ENCODE data around the gene PPM1L. TPM values are rescaled to one million over a fixed set of nuclear protein-coding genes. Genes with fewer than 3 reads are reported as not detected.
"Not testable (repeated sequence)": the region's sequence is repeated elsewhere in the genome, so short reads cannot be mapped to it uniquely, and the experiment has no call there.

PPM1L gene
- 1.5 and 2.2 TPM in 2 replicates for total RNA-seq (2012; rRNA removed)

GRCh38 chr3:160755776-160756304 lies at the start of gene PPM1L:
Gene PPM1L (plus strand): TSS chr3:160756231.
- no peaks in the 10 kb centered on the region for H3K9me3 ChIP-seq (replicated peaks; ENCODE audit: low read length)
- no peaks in the 10 kb centered on the region for H3K36me3 ChIP-seq (ENCODE audit: insufficient read depth, low read length)
- H3K4me1 ChIP-seq (ENCODE audit: control insufficient read depth, insufficient read depth, low read length): peaks cover 9% of the 10 kb centered on the region
- peak within 1 kb of the TSS; percentile 85 for H3K9ac ChIP-seq (ENCODE audit: low read depth, low read length)
- peaks cover 14% of the 10 kb centered on the region for H3K27me3 ChIP-seq (ENCODE audit: control insufficient read depth, insufficient read depth, low read length)
- H3K4me3 ChIP-seq (ENCODE audit: low read length): peak within 1 kb of the TSS; percentile 90
- H3K4me2 ChIP-seq (ENCODE audit: low read length): peak within 1 kb of the TSS; percentile 98

DNA sequence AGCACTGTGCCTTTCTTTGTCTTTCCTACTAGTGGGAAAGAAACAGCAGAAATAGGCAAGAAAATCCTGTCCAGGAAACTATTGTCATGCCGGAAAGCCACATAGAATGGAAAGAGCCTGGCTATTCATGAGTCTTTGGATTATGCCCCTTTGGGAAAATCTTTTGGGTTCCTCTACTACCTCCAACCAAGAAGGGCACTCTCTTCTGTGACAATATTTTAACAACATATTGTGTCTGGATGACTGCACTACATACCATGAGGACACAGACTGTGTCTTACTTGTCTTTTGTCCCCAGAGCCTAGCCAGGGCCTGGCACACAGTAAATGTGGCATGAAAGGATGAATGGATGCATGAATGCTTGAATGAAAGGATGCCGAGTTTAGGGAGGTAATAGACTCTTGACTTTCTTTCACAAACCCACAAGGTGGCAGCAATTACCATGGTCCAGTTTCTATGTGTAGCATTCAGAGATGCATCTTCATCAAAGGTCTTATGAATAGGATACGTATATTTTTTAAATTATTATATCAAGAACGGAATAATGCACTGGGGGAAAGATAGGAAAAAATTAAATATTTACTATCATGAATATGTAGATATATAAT lies 48.7 kb upstream of the PPM1L start:
- Histone ChIP-seq H3K36me3 (ENCODE audit: insufficient read depth, low read length) (no peaks in the 10 kb centered on the region), H3K4me2 (ENCODE audit: low read length) (no peak overlapping the region), H3K27me3 (ENCODE audit: control insufficient read depth, insufficient read depth, low read length) (peaks cover 20% of the 10 kb centered on the region), H3K4me3 (ENCODE audit: low read length) (no peak overlapping the region), H3K4me1 (ENCODE audit: control insufficient read depth, insufficient read depth, low read length) (no peaks in the 10 kb centered on the region), H3K9me3 (replicated peaks; ENCODE audit: low read length) (no peaks in the 10 kb centered on the region), H3K9ac (ENCODE audit: low read depth, low read length) (no peak overlapping the region)

DNA sequence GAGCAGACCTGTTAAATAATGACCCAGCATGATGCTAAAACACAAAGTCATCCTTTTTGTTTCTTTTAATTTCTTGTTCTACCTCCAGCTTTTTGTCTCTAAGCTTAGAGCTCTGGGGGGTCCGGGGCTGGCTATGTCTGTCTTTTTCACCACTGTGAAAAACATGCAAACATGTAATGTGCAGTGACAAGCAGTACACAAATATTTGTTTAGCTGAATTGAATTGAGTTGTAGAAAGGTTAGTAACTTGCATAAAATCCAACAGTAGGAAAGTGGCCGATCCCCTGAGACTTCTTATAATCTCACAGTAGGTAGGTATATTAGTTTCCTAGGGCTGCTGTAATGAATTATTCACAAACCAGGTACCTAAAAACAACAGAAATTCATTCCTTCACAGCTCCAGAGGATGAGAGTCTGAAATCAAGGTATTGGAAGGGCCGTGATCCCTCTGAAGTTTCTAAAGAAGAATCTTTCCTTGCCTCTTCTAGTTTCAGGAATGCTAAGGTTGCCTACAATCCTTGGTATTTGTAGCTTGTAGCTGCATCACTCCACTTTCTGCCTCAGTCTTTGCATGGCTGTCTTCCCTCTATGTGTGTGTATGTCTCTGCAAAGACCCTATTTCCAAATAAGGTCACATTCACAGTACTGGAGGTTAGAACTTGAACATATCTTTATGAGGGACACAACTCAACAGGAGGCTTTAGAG lies 46.4 kb upstream of the PPM1L start:
- H3K9ac ChIP-seq (ENCODE audit: low read depth, low read length): no peak overlapping the region
- H3K27me3 ChIP-seq (ENCODE audit: control insufficient read depth, insufficient read depth, low read length): peaks cover 20% of the 10 kb centered on the region
- no peak overlapping the region for H3K4me2 ChIP-seq (ENCODE audit: low read length)
- no peaks in the 10 kb centered on the region for H3K4me1 ChIP-seq (ENCODE audit: control insufficient read depth, insufficient read depth, low read length)
- no peaks in the 10 kb centered on the region for H3K9me3 ChIP-seq (replicated peaks; ENCODE audit: low read length)
- H3K36me3 ChIP-seq (ENCODE audit: insufficient read depth, low read length): no peaks in the 10 kb centered on the region
- H3K4me3 ChIP-seq (ENCODE audit: low read length): no peak overlapping the region

- H3K4me1 ChIP-seq (ENCODE audit: control insufficient read depth, insufficient read depth, low read length); H3K36me3 ChIP-seq (ENCODE audit: insufficient read depth, low read length); H3K9me3 ChIP-seq (replicated peaks; ENCODE audit: low read length); H3K4me2 ChIP-seq (ENCODE audit: low read length); H3K9ac ChIP-seq (ENCODE audit: low read depth, low read length); H3K4me3 ChIP-seq (ENCODE audit: low read length): not testable (repeated sequence)
- H3K27me3 ChIP-seq (ENCODE audit: control insufficient read depth, insufficient read depth, low read length): peaks cover 20% of the 10 kb centered on the region
Measured at GRCh38 chr3:160713144-160713543, 42.9 kb upstream of the PPM1L start.

GRCh38 chr3:160719710-160720109 lies 36.3 kb upstream of the PPM1L start:
- peaks cover 4% of the 10 kb centered on the region for H3K27me3 ChIP-seq (ENCODE audit: control insufficient read depth, insufficient read depth, low read length)
- no peak overlapping the region for H3K4me3 ChIP-seq (ENCODE audit: low read length)
- no peaks in the 10 kb centered on the region for H3K4me1 ChIP-seq (ENCODE audit: control insufficient read depth, insufficient read depth, low read length)
- H3K9ac ChIP-seq (ENCODE audit: low read depth, low read length): no peak overlapping the region
- H3K36me3 ChIP-seq (ENCODE audit: insufficient read depth, low read length): no peaks in the 10 kb centered on the region
- H3K4me2 ChIP-seq (ENCODE audit: low read length): no peak overlapping the region
- H3K9me3 ChIP-seq (replicated peaks; ENCODE audit: low read length): no peaks in the 10 kb centered on the region

- peaks cover 4% of the 10 kb centered on the region for H3K27me3 ChIP-seq (ENCODE audit: control insufficient read depth, insufficient read depth, low read length)
- H3K36me3 ChIP-seq (ENCODE audit: insufficient read depth, low read length): no peaks in the 10 kb centered on the region
- H3K4me1 ChIP-seq (ENCODE audit: control insufficient read depth, insufficient read depth, low read length): no peaks in the 10 kb centered on the region
- no peak overlapping the region for H3K9ac ChIP-seq (ENCODE audit: low read depth, low read length)
- no peak overlapping the region for H3K4me3 ChIP-seq (ENCODE audit: low read length)
- no peaks in the 10 kb centered on the region for H3K9me3 ChIP-seq (replicated peaks; ENCODE audit: low read length)
- no peak overlapping the region for H3K4me2 ChIP-seq (ENCODE audit: low read length)
Measured at GRCh38 chr3:160720123-160720746, 35.8 kb upstream of the PPM1L start.

DNA sequence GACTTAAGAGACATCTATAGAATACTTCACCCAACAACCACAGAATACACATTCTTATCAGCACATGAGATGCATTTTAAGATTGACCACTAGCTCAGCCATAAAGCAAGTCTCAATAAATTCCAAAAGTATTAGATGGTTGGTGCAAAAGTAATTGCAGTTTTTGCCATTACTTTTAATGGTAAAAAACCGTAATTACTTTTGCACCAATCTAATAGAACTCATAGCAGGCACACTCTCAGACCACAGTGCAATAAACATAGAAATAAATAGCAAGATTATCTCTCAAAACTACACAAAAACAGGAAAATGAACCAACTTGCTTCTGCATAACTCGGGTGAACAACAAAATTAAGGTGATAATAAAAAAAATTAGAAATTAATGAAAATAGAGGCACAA lies 33.7 kb upstream of the PPM1L start:
- no peaks in the 10 kb centered on the region for H3K27me3 ChIP-seq (ENCODE audit: control insufficient read depth, insufficient read depth, low read length)
- H3K9ac ChIP-seq (ENCODE audit: low read depth, low read length): no peak overlapping the region
- no peak overlapping the region for H3K4me2 ChIP-seq (ENCODE audit: low read length)
- H3K4me3 ChIP-seq (ENCODE audit: low read length): no peak overlapping the region
- H3K9me3 ChIP-seq (replicated peaks; ENCODE audit: low read length): no peaks in the 10 kb centered on the region
- H3K4me1 ChIP-seq (ENCODE audit: control insufficient read depth, insufficient read depth, low read length): no peaks in the 10 kb centered on the region
- no peaks in the 10 kb centered on the region for H3K36me3 ChIP-seq (ENCODE audit: insufficient read depth, low read length)

DNA sequence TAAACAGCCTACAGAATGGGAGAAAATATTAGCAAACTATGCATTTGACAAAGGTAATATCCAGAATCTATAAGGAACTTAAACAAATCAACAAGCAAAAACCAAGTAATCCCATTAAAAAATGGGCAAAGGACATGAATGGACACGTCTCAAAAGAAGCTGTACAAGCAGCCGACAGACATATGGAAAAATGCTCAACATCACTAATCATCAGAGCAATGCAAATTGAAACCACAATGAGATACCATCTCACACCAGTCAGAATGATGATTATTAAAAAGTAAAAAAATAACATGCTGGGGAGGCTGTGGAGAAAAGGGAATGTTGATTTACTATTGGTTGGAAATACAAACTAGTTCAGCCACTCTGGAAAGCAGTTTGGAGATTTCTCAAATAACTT lies 30.7 kb upstream of the PPM1L start:
- no peaks in the 10 kb centered on the region for H3K9me3 ChIP-seq (replicated peaks; ENCODE audit: low read length)
- H3K4me1 ChIP-seq (ENCODE audit: control insufficient read depth, insufficient read depth, low read length): no peaks in the 10 kb centered on the region
- no peak overlapping the region for H3K4me2 ChIP-seq (ENCODE audit: low read length)
- no peak overlapping the region for H3K9ac ChIP-seq (ENCODE audit: low read depth, low read length)
- no peak overlapping the region for H3K4me3 ChIP-seq (ENCODE audit: low read length)
- no peaks in the 10 kb centered on the region for H3K36me3 ChIP-seq (ENCODE audit: insufficient read depth, low read length)
- H3K27me3 ChIP-seq (ENCODE audit: control insufficient read depth, insufficient read depth, low read length): no peaks in the 10 kb centered on the region

DNA sequence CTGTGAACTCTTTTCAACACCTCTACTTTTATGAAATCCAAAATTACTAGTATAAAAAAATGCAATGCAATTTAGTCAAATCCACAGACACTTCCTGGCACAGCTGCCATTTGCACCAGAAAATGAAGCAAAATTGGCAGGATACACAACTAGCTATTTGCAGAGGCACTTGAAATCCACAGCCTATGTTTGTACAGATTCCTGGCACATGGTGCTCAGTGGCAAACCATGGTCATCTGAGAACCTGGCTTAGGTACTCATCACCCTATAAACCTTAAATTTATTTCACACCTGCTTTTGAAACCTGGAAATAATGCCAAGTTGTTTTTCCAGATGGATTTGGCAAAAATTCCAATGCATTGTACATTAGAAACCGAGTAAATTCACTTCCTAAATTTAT lies 20.2 kb upstream of the PPM1L start:
- no peaks in the 10 kb centered on the region for H3K36me3 ChIP-seq (ENCODE audit: insufficient read depth, low read length)
- no peaks in the 10 kb centered on the region for H3K9me3 ChIP-seq (replicated peaks; ENCODE audit: low read length)
- no peak overlapping the region for H3K4me2 ChIP-seq (ENCODE audit: low read length)
- H3K27me3 ChIP-seq (ENCODE audit: control insufficient read depth, insufficient read depth, low read length): no peaks in the 10 kb centered on the region
- H3K4me3 ChIP-seq (ENCODE audit: low read length): no peak overlapping the region
- H3K4me1 ChIP-seq (ENCODE audit: control insufficient read depth, insufficient read depth, low read length): no peaks in the 10 kb centered on the region
- H3K9ac ChIP-seq (ENCODE audit: low read depth, low read length): no peak overlapping the region

DNA sequence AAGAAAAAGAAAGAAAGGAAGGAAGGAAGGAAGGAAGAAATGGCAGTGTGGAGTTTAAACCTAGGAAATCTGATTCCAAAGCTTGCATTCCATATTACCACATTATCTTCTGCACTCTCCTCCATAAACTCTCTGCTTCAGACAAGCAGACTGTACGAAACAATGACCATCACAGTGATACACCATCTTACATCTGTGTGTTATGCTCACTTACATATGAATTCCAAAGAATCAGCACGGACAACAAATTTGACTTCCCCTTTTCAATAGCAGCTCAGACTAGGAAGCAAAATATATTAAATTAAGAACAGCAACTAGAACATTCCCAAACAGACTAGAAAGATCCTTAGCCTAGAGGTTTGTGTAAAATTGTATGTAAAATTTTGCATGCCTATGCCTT lies 18.0 kb upstream of the PPM1L start:
- Histone ChIP-seq H3K4me1 (ENCODE audit: control insufficient read depth, insufficient read depth, low read length) (no peaks in the 10 kb centered on the region), H3K36me3 (ENCODE audit: insufficient read depth, low read length) (no peaks in the 10 kb centered on the region), H3K4me2 (ENCODE audit: low read length) (no peak overlapping the region), H3K27me3 (ENCODE audit: control insufficient read depth, insufficient read depth, low read length) (no peaks in the 10 kb centered on the region), H3K4me3 (ENCODE audit: low read length) (no peak overlapping the region), H3K9ac (ENCODE audit: low read depth, low read length) (no peak overlapping the region), H3K9me3 (replicated peaks; ENCODE audit: low read length) (no peaks in the 10 kb centered on the region)

DNA sequence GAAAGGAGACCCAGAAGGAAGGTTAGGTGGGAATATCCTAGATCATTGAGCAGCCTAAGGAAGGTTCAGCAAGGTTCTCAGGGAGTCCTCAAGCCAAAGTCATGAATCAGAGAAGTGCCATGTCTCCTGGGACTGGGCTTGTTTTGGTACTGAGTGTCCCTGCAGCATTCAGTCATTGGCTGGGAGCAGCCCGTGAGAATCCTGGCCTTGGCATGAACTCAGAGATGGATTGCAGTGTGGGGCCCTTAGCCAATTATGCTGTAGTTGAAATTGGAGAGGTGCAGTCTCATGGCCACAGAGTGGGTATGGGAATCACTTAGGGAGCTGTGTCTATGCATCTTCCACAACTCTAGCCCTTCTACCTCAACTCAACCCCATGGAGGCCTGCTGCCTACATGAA lies 17.0 kb upstream of the PPM1L start:
- H3K9me3 ChIP-seq (replicated peaks; ENCODE audit: low read length): no peaks in the 10 kb centered on the region
- no peaks in the 10 kb centered on the region for H3K4me1 ChIP-seq (ENCODE audit: control insufficient read depth, insufficient read depth, low read length)
- H3K4me2 ChIP-seq (ENCODE audit: low read length): no peak overlapping the region
- H3K4me3 ChIP-seq (ENCODE audit: low read length): no peak overlapping the region
- H3K36me3 ChIP-seq (ENCODE audit: insufficient read depth, low read length): no peaks in the 10 kb centered on the region
- no peak overlapping the region for H3K9ac ChIP-seq (ENCODE audit: low read depth, low read length)
- H3K27me3 ChIP-seq (ENCODE audit: control insufficient read depth, insufficient read depth, low read length): peaks cover 2% of the 10 kb centered on the region
